GM23248 (cell line): ENCODE measurements around the gene CEP131.

Source experiments
- EZH2 ChIP-seq: fragments of 200-600 bp; sonication (generic); IDR thresholded peaks from 2 replicates; pipeline ENCODE4 v1.6.1; 2018; ENCODE audit warnings: antibody characterized with exemption, mild to moderate bottlenecking; ENCODE audit not compliant: insufficient read depth, poor library complexity, severe bottlenecking
- EZH2phosphoT487 ChIP-seq: fragments of 200-600 bp; sonication (generic); IDR thresholded peaks from 2 replicates; pipeline ENCODE4 v1.6.1; 2018; ENCODE audit warnings: antibody characterized with exemption, moderate library complexity, mild to moderate bottlenecking, low read depth; ENCODE audit not compliant: insufficient read depth

DNA sequence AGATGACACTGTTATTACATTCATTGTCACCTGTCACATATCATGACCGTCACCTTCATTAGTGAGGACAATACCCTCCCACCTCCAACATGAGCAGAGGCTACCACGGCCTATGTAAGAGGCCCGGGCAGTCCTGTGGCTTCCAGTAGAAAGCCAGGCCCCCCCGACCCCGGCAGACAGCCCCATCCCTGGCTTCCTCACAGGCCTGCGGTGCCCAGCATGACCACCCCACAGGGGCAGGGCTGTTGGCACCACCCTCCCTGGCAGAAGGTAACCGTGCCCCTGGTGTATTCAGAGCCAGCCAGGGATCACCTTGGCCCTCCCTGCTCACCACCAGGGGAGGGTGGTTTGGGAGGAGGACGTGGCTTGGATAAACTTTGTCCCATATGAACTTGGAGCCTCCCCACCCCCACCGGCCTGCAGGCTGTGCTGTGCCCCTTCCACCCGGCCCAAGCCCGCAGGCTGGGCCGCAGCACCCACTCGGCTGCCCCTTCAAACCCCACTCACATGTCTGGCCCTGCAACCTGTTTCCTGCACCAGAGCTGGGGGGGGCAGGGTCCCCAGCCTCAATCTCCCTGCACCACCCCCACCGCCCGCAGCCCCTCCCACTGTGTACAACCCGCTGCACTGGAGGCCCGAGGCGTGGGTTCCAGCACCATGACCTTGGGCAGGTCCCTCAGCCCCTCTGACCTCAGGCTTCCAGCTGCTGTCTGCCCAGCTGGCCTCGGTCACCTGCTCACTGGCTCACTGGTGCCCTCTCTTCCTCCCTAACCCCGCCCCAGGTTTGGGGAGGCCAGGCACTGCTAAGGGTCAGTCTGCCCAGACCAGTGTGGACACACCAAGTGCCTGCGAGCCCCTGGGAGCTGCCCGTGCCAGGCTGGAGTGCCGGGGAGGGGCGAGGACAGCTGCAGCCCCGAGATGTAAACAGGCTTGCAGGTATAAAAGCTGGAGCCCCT is 44.4 kb downstream of the CEP131 start:
- TF ChIP-seq EZH2: no peak
- no peak for TF ChIP-seq EZH2phosphoT487
